Stimulated activated CD8-positive, alpha-beta memory T cell treated with anti-CD3 and anti-CD28 coated beads, Interleukin-4, amount 100 ng/mL, for 24 hours (primary cell): Measurements from ENCODE around the gene CYSRT1.

Experiments
- DNase-seq: peaks from one replicate; pipeline ENCODE4 v3.0.0-alpha.2; 2020; ENCODE audit warnings: low read depth

CYSRT1 gene, protein sequence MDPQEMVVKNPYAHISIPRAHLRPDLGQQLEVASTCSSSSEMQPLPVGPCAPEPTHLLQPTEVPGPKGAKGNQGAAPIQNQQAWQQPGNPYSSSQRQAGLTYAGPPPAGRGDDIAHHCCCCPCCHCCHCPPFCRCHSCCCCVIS

GRCh38 chr9:137224830-137225694, at the start of gene CYSRT1:
Gene CYSRT1, plus strand, starts transcription at chr9:137225174. Its CDS starts 448 bp downstream, at chr9:137225622.
- no peak for DNase-seq

DNA sequence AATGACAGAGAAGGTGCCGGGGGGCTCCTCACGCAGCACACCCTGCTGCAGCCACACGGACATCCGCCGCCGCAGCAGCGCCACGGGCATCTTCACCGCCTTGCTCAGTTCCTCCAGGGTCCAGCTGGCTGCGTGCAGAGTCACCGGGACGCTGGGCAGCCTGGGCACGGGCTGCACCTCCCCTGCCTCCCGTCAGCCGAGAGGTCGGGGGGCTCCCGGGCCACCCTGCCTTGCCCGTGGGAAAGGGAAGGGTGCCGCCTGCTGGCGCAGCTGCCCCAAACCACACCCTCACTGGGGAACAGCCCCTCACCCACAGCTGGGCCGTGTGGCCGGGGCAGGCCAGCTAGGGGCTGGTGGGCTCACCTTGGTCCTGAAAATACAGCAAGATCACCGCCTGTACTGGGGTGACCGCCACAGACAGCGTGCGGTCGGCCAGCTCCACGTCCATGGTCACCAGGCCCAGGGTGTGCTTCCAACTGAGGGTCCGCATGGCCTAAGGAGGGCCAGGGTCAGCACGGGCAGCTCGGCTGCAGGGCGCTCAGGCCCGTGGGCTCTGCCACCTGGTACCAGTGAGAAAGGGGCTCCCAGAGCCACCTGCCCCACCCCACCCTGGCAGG, 49.5 kb upstream of the CYSRT1 start:
- DNase-seq = no peak

DNA sequence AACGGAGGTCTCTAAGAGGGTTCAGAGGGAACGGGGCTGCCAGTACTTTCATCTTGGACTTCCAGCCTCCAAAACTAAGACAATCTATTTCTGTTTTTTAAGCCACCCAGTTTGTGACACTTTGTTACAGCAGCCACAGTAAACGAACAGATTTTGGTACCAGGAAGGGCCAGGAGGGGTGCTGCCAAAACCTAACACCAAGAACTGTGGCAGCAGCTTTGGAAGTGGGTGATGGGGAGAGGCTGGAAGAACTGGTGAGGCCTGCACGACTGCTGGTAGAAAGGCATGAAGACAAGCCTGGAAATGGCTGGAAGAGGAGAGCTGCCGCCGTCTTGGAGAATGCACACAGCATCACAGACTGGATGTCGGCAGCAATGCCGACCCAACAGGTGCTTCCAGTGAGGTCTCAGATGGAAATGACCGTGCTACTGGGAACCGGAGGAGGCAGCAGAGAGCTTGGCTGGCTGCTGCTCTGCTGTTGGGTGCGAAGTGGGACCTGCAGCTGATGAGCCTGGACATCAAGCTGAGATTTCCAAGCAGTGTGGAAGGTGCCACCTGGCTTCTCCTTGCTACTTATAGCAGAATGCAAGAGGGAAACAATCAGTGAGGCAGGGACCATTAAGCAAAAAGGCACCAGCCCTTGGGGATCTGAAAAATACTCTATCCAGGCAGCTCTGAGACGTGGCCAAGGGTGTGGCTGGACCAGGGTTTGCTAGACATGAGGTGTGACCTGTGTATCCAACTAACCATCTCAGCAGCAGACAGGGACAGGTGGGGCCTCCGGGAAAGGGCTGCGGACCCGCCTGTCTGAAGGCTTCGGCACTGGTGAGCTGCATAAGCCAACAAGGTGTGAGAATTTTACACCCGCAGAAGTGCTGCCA, 48.4 kb upstream of the CYSRT1 start:
- DNase-seq = no peak

DNA sequence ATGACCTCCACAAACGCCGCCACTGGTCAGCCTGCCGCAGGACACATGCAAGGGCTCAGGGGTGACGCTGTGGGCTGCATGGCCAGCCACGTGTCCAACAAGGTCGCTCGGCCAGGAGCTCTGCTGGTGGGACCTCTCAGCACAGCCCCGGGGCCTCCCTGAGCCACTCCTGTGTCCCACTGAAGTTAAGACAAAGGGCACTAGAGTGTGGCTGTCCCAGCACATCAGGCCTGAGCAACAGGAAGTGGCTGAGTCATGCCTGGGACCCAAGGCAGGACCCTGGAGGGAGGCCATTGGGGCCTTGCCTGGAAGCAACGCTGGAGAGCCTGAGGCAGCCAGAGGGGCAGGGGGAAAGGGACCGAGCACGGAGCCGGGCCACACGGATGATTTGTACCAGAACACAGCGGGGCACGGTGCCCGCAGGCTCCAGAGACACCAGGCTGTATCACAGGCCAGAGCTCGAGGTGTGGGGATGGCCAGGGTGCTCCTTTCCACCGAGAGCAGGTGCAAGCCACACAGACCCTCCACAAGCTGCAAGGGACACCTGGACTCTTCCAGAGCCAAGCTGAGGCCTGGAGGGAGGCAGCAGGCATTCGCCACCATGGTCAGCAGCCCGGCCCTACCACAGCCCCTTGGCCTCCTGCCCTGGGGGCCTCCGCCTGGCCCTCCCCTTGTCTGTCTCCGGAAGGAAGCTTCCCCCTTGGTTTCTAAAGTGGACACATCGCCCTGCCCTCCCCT, 46.6 kb upstream of the CYSRT1 start:
- no peak for DNase-seq

DNA sequence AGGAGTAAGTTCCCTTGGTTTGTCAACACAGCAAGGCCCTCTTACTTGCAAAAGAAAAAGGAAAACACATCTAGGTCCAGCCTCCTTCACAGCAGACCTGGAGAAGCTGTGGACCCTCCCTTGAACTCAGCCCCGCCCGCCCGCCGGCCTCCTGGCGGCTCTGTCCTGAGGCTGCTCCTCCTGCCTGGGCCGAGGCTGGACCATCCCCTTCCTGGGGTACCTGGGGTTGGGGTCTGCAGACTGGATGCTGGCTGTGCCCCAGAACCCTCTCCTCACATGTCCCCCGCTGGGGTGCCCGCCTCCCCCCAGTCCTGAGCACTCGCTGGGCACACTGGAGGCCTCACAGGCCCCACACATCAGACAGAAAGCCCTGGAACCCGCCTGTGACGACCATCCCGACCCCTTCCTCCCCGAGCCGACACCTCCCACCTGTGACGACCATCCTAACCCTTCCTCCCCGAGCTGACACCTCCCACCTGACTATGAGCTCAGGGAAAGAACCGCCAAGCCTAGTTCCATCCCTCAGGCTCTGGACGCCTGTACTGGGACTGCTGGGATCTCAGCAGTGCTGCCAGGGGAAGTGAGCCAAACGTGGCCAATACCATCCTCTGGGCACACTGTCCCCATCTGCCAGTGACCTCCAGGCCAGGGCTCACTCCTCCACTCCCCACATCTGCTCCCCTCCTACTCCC, 45.9 kb upstream of the CYSRT1 start:
- no peak for DNase-seq

DNA sequence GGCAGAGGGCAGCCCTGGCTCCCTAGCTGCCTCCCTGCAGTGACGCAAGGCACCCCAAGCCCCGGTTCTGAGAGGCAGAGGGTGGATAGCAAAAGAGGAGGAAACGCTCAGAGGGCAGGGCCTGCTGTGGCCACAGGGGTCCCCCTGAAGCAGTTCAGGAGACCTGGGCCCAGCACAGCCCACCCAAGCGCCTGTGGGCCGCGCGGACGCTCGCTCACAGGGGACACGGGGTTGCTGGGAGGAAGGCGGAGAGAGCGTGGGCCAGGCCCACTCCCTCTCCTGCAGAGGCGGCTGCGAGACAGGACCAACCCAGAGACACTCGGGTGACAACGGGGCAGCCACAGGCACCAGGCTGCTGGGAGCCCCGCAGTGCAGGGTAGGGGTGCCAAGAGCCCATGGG, 45.2 kb upstream of the CYSRT1 start:
- no peak for DNase-seq

DNA sequence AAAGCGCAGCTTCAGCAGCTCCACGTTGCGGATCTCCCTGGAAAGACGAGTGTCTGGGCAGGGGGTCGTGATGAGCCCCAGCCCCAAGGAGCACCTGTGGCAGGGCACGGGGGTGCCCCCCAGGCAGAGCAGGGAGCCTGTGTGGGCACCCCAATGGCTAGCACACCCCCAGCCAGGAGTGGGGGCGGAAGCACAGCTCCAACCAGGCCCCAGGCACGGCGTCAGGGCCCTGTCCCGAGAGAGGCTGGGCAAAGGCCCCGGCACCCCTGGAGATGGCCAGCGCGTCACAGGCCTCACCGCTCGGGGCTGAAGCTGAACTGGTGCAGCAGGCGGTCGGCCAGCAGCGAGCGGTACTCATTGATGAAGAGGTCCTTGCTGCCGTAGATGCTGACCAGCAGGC, 44.5 kb upstream of the CYSRT1 start:
- DNase-seq = no peak

GRCh38 chr9:137181680-137182079, 43.3 kb upstream of the CYSRT1 start:
- DNase-seq = no peak

DNA sequence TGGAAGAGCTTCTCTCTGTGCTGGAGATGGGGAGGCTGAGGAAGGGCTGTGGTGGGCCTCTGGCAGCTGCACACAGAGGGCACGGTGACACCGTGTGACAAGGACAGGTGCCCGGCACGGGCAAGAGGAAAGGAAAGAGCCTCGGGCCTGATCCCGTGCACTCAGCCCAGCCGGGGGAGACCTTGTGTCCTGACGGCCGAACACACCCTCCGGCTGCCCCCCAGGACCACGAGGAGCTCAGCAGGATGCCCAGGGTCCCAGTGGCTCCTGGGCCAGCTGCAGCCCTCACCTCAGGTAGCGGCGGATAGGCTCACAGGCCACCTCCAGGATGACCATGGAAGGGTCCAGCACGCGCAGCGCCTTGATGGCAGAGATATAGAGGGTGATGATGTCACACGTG, 42.1 kb upstream of the CYSRT1 start:
- DNase-seq = no peak

GRCh38 chr9:137183980-137184595, 40.9 kb upstream of the CYSRT1 start:
- DNase-seq = no peak

GRCh38 chr9:137184881-137185660, 39.9 kb upstream of the CYSRT1 start:
- no peak for DNase-seq

DNA sequence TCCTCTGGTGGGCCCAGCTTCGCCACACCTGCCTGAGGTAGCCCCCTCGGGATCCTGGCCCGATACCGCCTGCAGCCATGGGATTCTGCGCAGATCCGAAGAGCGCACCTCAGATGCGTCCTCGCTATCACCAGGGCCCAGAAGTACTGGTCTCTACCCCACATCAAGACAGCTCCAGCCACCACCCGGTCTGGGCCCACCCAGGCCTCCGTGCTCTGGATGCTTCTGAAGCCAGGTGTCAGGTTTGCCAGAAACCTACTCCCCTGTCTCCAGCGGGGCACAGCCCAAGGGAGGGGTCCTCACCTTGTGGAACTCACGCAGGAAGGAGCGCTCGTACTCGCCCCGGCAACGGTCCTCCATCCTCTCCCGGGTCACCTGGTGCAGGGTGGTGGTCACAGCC, 39.1 kb upstream of the CYSRT1 start:
- DNase-seq = no peak

GRCh38 chr9:137186385-137186784, 38.6 kb upstream of the CYSRT1 start:
- no peak for DNase-seq

GRCh38 chr9:137187386-137187785, 37.6 kb upstream of the CYSRT1 start:
- DNase-seq = no peak

DNA sequence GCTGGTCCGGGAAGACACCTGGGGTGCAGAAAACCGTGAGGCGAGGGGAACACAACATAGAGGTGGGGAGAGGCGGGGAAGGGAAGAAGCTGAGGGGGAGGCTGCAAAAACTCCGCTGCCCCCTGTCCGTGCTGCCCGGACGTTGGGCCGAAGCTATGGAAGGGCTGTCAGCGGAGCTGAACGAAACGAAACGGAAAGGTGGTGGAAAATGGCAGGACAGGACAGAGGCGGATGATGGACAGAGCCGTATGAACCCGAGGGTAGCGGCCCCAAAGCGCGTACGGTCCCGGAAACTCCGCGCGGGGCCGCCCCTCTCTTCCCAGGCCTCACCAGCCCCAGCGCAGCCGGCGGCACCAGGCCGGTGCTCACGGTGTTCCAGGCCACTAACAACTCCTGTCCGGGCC, 36.9 kb upstream of the CYSRT1 start:
- DNase-seq = no peak

GRCh38 chr9:137188490-137189296, 36.3 kb upstream of the CYSRT1 start, which contains the start of the genes ANAPC2 and SSNA1:
Gene ANAPC2, minus strand, starts transcription at chr9:137188560. Its CDS starts 28 bp downstream, at chr9:137188532.
Gene SSNA1, plus strand, starts transcription at chr9:137188676. Its CDS starts 51 bp downstream, at chr9:137188727.
- DNase-seq = peak; percentile 90

GRCh38 chr9:137189297-137190295, 35.4 kb upstream of the CYSRT1 start:
- no peak for DNase-seq
